Left ventricle myocardium inferior (tissue), 1 donor: ENCODE measurements around the gene RNF8. TPM values are rescaled to one million over a fixed set of nuclear protein-coding genes. Genes with fewer than 3 reads are reported as not detected.

Source experiments
- DNase-seq: peaks from one replicate; pipeline ENCODE4 v3.0.0-alpha.2; 2020
- H3K27ac ChIP-seq: fragments of 200-600 bp; replicated peaks from 2 replicates; pipeline ENCODE4 v1.8.0; 2021
- H3K27me3 ChIP-seq: fragments of 200-600 bp; 2 replicates; pipeline ENCODE4 v1.8.0; 2021; ENCODE audit warnings: low read depth
- H3K36me3 ChIP-seq: fragments of 200-600 bp; 2 replicates; pipeline ENCODE4 v1.8.0; 2021
- H3K4me1 ChIP-seq: fragments of 200-600 bp; 2 replicates; pipeline ENCODE4 v1.8.0; 2021
- H3K4me3 ChIP-seq: fragments of 200-600 bp; 2 replicates; pipeline ENCODE4 v1.8.0; 2021; ENCODE audit warnings: mild to moderate bottlenecking, moderate library complexity
- H3K9me3 ChIP-seq: fragments of 200-600 bp; replicated peaks from 2 replicates; pipeline ENCODE4 v1.8.0; 2021
- intact Hi-C: fragments of 100-400 bp; cut with micrococcal nuclease; formaldehyde crosslinking; loops from one replicate; pipeline ENCODE4 v1.11.0; 2022
- total RNA-seq: library from RNA; stranded (reverse); fragmentation: NEBNext Ultra II Directional; extraction: Animal tissue kit (Norgen Biotek cat#: 25700); gene quantifications from one replicate; pipeline ENCODE4 v1.2.1, GENCODE V29; 2021
- TF ChIP-seq, protein P1 (sequence below): fragments of 200-600 bp; IDR thresholded peaks from 2 replicates; pipeline ENCODE4 v1.8.0; 2021; ENCODE audit warnings: antibody characterized with exemption, mild to moderate bottlenecking, borderline replicate concordance
- donor health status: DM: no; HTN: yes; CAD: no; lungs with severe emphysema.

Gene RNF8
- total RNA-seq, 1 donor from 2014 or later = 16.1 TPM

DNA sequence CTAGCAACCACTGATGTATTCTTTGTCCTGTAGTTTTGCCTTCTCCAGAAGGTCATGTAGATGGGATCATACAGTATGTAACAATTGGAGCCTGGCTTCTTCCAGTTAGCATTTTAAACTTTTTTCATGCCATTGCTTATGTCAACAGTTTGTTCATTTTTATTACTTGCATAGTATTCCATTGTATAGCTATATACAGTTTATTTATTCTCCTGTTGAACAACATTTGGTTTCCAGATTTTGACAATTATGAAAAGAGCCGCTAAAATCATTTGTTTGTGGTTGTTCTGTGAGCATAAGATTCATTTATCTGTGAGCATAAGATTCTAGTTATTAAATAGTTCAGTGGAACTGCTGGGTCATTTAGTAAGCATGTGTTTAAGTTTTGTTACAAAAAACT is 55.7 kb downstream of the RNF8 start:
- Histone ChIP-seq H3K9me3 (no peaks in the 10 kb centered on the region), H3K27ac (no peak overlapping the region), H3K4me1 (no peaks in the 10 kb centered on the region), H3K36me3 (no peaks in the 10 kb centered on the region), H3K4me3 (no peak overlapping the region), H3K27me3 (no peaks in the 10 kb centered on the region)
- TF ChIP-seq, protein P1, sequence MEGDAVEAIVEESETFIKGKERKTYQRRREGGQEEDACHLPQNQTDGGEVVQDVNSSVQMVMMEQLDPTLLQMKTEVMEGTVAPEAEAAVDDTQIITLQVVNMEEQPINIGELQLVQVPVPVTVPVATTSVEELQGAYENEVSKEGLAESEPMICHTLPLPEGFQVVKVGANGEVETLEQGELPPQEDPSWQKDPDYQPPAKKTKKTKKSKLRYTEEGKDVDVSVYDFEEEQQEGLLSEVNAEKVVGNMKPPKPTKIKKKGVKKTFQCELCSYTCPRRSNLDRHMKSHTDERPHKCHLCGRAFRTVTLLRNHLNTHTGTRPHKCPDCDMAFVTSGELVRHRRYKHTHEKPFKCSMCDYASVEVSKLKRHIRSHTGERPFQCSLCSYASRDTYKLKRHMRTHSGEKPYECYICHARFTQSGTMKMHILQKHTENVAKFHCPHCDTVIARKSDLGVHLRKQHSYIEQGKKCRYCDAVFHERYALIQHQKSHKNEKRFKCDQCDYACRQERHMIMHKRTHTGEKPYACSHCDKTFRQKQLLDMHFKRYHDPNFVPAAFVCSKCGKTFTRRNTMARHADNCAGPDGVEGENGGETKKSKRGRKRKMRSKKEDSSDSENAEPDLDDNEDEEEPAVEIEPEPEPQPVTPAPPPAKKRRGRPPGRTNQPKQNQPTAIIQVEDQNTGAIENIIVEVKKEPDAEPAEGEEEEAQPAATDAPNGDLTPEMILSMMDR = no peak
- DNase-seq = no peak
- intact Hi-C loops = no loop called here

DNA sequence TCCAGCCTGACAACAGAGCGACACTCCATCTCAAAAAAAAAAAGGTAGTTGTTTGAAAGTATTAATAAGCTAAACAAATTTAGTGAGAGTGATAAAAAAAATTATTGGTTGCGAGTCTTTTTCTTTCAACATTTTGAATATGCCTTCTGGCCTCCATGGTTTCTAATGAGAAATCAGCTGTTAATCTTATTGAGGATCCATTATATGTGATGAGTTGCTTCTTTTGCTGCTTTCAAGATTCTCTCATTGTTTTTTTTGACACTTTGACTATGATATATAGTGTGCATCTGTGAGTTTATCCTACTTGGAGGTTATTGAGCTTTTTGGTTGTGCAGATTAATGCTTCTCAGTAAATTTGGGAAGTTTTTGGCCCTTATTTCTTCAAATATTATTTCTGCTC is 63.6 kb downstream of the RNF8 start:
- TF ChIP-seq, protein P1 = no peak
- intact Hi-C loops = no loop called here
- Histone ChIP-seq H3K36me3 (no peaks in the 10 kb centered on the region), H3K9me3 (peaks cover 5% of the 10 kb centered on the region), H3K27me3 (no peaks in the 10 kb centered on the region), H3K4me3 (no peak overlapping the region), H3K4me1 (no peaks in the 10 kb centered on the region), H3K27ac (no peak overlapping the region)
- DNase-seq = no peak

DNA sequence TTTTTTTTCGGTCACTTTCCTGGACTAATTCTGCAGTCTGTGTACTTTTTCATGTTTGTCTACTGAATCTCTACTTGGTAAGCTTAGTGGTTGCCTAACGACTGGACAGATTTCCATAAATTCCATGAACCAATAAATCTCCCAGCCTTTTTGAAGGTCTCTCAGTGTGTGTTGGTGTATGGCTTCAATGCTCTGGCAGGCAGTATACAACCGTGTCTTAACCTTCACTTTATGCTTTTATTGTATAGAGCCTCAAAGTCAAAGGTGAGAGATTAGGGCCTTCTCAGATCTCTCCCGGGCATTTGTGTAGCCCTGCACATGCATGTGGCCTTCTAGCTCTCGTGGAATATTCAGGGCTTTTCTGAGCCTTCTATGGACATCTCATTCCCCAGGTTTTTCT is 64.9 kb downstream of the RNF8 start:
- H3K27ac ChIP-seq = no peak overlapping the region
- H3K9me3 ChIP-seq = peaks cover 5% of the 10 kb centered on the region
- H3K4me3 ChIP-seq = no peak overlapping the region
- no peaks in the 10 kb centered on the region for H3K27me3 ChIP-seq
- TF ChIP-seq, protein P1 = no peak
- no peaks in the 10 kb centered on the region for H3K36me3 ChIP-seq
- DNase-seq = no peak
- intact Hi-C loops = no loop called here
- no peaks in the 10 kb centered on the region for H3K4me1 ChIP-seq

DNA sequence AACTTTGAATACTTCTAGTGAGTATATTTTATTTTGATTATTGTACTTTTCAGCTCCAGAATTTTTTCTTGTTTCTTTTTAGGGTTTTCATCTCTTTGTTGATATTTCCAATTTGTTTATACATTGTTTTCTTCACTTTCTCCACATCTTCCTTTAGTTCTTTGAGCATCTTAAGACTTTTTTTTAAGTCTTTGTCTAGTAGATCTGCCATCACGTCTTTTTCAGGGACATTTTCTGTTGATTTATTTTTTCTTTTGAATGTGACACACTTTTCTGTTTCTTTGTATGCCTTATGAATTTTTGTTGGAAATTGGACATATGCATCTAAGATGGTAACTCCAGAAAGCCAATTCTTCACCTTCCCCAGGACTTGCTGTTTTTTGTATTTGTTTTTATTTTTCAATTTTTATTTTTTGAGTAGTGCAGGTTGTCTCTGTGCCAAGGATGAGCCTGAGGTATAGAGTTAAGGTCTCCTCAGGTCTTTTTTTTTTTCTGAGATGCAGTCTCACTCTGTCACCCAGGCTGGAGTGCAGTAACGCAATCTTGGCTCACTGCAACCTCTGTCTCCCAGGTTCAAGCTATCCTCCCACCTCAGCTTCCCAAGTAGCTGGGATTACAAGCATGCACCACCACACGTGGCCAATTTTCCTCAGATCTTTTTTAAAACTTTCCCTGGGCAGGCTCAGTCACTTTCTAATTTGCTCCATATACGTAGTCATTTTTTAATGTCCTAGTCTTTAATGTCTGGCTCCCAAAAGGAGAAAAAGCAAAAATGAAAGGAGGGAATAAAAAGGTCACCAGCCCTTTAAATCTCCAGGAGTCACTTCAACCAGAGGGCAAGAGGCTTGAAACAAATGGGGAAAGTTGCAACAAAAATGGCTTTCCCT is 72.5 kb downstream of the RNF8 start:
- Histone ChIP-seq H3K27me3 (peaks cover 6% of the 10 kb centered on the region), H3K4me1 (no peaks in the 10 kb centered on the region), H3K9me3 (no peaks in the 10 kb centered on the region), H3K4me3 (no peak overlapping the region), H3K27ac (no peak overlapping the region), H3K36me3 (no peaks in the 10 kb centered on the region)
- TF ChIP-seq, protein P1 = no peak
- intact Hi-C loops = no loop called here
- DNase-seq = no peak

DNA sequence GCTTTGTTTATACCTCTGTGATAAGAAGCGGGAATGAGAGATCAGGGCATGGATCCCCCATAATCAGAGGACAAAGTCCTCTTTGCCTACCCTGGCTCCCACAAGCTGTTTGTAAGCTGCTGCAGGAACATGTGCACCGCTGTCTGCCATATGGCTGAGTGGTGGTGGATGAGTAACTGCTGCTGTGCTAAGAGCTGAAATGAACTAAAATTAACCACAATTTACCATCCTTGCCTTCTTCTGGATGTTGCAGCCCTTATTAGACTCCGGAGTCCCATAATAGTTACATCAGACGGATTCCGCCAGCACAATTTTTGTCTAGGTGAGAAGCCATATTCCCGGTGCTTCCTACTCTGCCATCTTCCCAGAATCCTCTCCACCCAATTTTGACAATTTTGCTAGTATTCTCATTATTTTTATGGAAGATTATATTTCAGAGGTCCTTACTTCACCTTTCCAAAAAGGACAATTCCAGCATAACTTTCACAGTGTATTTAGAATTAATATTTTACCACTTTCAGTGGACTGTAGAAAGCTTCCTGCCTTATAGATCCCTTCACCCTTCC is 73.2 kb downstream of the RNF8 start:
- Histone ChIP-seq H3K4me1 (no peaks in the 10 kb centered on the region), H3K4me3 (no peak overlapping the region), H3K9me3 (no peaks in the 10 kb centered on the region), H3K27ac (no peak overlapping the region), H3K27me3 (peaks cover 6% of the 10 kb centered on the region), H3K36me3 (no peaks in the 10 kb centered on the region)
- TF ChIP-seq, protein P1 = no peak
- intact Hi-C loops = no loop called here
- DNase-seq = no peak
